NK-92 (cell line): ENCODE results near the gene ELL3.
"Not testable (repeated sequence)": the region's sequence is repeated elsewhere in the genome, so short reads cannot be mapped to it uniquely, and the experiment has no call there.

Experiments
- DNase-seq: peaks from one replicate; lab custom pipeline; 2025; ENCODE audit not compliant: unreplicated experiment; lab: John Stamatoyannopoulos, UW

The ELL3 gene

GRCh38 chr15:43728053-43728725 is 48.6 kb downstream of the ELL3 start:
- DNase-seq, result not testable (repeated sequence)

DNA sequence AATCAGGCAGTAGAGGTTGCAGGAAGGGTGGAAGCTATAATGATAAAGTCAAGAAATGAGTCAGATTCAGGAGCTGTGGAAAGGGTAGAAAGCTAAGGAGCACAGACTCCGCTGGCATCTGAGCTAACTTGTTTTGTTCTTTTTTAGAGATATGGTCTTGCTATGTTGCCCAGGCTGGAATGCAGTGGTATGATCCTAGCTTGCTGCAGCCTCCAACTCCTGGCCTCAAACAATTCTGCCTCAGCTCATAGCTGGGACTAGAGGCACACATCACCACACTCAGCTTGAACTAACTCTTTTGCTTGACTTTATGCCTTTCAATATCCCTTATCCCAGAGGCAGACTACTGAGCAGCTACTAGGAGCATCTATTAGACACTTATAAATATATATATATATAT is 50.5 kb downstream of the ELL3 start:
- not testable (repeated sequence) for DNase-seq

DNA sequence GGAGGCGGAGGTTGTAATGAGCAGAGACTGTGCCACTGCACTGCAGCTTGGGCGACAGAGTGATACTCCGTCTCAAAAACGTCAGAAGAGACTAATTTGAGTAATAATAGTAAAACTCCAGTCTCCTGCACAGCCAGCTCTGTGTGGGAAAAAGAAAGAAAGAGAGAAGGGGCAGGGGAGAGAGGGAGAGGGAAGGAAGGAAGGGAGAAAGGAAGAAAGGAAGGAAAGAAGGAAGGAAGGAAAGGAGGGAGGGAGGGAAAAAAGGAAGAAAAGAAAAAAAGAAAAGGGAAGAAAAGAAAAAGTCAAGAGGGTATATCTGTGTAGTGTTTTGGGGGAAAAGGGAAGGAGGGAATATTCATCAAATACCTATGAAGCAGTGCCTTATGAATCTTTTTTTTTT is 53.6 kb downstream of the ELL3 start:
- no peak for DNase-seq
